Measurements from ENCODE around the gene PITX1.

GRCh38 chr5:135062216-135063055 lies 28.4 kb upstream of the PITX1 start:
- TF ChIP-seq, protein P1, sequence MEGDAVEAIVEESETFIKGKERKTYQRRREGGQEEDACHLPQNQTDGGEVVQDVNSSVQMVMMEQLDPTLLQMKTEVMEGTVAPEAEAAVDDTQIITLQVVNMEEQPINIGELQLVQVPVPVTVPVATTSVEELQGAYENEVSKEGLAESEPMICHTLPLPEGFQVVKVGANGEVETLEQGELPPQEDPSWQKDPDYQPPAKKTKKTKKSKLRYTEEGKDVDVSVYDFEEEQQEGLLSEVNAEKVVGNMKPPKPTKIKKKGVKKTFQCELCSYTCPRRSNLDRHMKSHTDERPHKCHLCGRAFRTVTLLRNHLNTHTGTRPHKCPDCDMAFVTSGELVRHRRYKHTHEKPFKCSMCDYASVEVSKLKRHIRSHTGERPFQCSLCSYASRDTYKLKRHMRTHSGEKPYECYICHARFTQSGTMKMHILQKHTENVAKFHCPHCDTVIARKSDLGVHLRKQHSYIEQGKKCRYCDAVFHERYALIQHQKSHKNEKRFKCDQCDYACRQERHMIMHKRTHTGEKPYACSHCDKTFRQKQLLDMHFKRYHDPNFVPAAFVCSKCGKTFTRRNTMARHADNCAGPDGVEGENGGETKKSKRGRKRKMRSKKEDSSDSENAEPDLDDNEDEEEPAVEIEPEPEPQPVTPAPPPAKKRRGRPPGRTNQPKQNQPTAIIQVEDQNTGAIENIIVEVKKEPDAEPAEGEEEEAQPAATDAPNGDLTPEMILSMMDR (IDR thresholded peaks at IDR 0.05), result no peak
- TF ChIP-seq POLR2A (IDR thresholded peaks at IDR 0.05), result no peak
- no peak for TF ChIP-seq POLR2AphosphoS5 (IDR thresholded peaks at IDR 0.05)
